HG02885 (cell line): ENCODE measurements around the gene DNER.
"Not testable (repeated sequence)": the region's sequence is repeated elsewhere in the genome, so short reads cannot be mapped to it uniquely, and the experiment has no call there.

Experiments
- ATAC-seq: cut with Tn5 transposase; IDR thresholded peaks from one replicate; pipeline ENCODE4 v1.9.1; 2021; ENCODE audit warnings: mild to moderate bottlenecking; ENCODE audit not compliant: unreplicated experiment, poor library complexity

The DNER gene

GRCh38 chr2:229520691-229521096, 193.7 kb downstream of the DNER start:
- no peak for ATAC-seq

- no peak for ATAC-seq
Measured at GRCh38 chr2:229519655-229520430, 194.5 kb downstream of the DNER start.

DNA sequence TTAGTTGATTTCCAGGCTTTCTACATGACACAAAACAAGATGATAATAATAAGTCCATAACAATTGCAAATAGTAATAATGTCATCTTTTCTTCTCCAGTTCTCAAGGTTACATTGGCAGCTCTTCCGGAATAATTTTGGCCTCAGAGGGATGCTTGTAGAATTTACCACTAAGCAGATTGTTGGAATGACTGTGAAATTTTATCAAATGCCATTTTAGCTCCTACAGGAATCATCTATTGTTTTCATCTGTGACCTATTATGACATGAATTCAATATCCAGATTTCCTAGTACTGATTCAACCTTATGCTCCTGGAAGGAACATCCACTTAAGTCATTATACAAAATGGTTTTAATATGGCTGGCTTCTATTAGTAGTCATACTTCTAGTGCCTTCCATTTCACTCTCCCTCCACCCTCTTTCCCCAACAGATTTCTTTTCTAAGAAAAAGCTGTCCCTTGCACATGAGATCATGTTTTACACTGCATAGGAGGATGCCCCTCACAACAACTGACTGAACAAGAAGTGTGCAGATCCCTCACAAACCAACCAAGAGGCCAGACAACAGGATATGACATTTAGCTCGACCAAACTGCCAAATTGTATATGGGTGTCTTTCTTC, 200.0 kb downstream of the DNER start:
- no peak for ATAC-seq

GRCh38 chr2:229511524-229511923, 202.8 kb downstream of the DNER start:
- ATAC-seq = no peak

DNA sequence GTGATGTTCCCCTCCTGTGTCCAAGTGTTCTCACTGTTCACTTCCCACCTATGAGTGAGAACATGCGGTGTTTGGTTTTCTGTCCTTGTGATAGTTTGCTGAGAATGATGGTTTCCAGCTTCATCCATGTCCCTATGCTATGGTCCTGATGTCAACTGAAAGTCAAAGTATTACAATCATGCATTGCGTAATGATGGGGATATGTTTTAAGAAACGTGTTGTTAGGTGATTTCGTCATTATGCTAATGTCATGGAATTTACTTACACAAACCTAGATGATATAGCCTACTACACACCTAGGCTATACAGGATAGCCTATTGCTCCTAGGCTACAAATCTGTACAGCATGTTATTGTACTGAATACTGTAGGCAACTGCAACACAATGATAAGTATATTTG, 207.7 kb downstream of the DNER start:
- ATAC-seq = not testable (repeated sequence)

GRCh38 chr2:229501051-229501794, 213.1 kb downstream of the DNER start:
- ATAC-seq = no peak

GRCh38 chr2:229492034-229492433, 222.3 kb downstream of the DNER start:
- ATAC-seq = no peak

DNA sequence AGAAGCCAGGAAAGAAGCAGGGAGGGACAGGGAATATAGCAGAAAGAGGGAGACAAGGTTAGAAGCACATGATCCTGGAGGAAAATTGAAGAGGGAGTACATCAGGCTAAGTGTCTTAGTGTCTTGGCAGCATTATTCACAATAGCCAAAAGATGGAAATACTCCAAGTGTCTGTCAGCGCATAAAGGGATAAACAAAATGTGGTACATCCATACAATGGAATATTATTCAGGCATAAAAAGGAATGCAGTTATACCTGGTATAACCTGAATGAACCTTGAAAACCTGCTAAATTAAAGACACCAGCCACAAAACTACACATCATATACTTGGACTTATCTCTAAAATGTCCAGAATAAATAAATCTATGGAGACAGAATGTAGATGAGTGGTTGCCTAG, 224.2 kb downstream of the DNER start:
- ATAC-seq = no peak

GRCh38 chr2:229489016-229489415, 225.3 kb downstream of the DNER start:
- ATAC-seq = no peak

DNA sequence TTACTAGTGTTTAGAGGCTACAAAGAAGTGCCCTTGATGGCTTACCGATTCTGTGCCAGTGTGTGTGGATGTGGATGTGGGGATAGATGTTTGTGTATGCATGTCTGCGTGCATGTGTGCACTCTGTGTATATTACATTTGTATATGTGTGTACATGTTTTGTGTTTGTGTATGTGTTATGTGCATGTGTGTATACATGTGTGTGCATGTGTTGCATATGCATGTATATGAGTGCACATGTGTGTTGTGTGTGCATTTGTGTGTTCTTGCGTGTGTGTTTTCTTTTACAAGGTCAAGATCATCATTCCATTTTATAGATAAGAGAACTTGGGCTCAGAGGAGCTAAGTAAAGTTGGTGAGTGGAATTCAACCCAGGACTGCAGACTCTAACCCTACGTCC, 226.1 kb downstream of the DNER start:
- ATAC-seq = no peak

- ATAC-seq = no peak
Measured at GRCh38 chr2:229486673-229487072, 227.7 kb downstream of the DNER start.

DNA sequence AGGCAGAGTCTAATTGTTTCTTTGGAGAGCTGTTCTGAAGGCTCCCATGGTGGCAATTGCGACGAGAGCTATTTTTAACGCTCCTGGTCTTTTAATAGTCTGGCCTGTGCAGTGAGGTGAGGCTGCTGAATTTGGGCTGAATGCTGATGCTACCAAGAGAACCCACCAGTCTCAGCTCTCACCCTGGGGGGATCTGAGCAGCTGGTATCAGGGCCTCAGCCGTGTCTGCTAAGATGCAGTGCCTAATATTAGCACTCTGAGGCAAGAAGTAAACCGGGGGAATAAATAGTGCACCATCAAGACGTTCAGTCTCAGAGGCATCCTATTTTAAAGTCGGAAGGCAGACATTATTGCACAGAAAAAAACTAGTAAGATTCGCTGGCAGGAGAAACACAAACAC, 228.5 kb downstream of the DNER start:
- no peak for ATAC-seq

DNA sequence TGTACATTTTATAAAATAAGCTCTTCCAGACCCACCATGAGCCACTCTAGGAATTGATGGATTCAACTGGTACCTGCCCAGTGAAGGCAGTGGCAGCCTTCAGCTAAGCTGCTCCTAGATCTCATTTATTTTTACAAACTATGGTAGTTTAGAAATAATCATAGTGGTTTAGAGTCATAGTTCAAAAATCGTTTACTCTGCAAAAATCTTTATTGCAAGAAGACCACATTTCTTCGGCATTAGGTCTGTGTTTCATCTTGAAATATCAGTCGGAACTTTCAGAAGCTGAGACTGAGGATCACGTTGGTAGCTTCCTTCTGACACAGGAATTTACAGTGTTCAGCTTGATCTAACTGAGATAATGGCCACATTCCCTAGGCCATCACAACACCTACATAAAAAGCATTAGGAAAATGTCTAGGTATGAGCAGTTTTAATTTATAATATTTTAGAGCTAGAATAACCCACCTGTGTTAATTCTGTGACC, 237.0 kb downstream of the DNER start:
- no peak for ATAC-seq

DNA sequence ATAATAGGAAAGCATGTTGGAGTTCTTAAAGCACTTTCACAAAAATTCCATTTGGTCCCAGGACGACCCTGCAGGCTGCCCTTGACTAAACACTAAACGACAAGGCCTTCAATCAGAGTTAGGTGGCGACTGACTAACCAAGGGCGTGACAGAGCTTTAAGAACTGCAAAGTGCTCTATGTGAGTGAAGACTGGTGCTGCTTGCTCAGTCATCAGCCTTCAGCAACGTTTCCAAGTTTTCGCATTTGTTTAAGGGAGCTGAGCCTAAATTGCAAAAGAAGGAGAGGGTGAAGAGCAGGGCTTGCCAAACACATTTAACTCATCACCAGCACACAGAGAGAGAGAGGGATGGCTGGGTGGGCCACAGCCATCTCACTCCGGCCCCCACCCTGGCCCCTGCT, 238.6 kb downstream of the DNER start:
- ATAC-seq = no peak

DNA sequence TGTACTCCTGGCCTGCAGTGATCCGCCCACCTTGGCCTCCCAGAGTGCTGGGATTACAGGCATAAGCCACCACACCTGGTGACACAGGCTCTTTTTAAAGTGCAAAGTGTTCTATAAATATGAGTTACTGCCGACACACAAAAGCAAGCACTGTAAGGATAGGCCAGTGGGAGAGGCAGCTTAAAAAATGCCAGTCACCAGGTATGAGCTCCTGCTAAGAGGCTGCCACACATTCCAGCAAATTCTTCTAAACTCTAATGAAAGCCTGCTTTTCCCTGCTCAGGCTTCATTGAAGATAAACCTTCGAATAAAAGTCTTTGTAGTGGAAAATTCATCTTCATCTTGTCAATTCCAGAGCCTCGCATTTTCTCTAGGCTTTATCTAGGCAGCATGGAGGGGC, 240.2 kb downstream of the DNER start:
- ATAC-seq = no peak

DNA sequence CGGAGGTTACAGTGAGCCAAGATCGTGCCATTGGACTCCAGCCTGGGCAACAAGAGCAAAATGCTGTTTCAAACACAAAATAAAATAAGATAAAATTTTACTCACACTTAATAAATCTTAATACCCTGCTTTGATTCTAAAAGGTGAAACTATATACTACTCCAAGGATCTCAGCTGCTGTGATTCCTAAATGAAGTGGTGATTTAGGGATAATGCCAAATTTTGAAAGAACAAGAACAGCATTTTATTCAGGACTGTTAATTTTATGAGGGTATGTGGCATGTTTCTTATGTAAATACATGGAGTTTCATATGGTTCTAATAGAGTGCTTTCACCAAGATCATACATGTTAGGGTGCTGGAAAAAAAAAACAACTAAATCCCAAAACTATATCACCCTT, 243.6 kb downstream of the DNER start:
- no peak for ATAC-seq

GRCh38 chr2:229467783-229468182, 246.6 kb downstream of the DNER start:
- no peak for ATAC-seq

DNA sequence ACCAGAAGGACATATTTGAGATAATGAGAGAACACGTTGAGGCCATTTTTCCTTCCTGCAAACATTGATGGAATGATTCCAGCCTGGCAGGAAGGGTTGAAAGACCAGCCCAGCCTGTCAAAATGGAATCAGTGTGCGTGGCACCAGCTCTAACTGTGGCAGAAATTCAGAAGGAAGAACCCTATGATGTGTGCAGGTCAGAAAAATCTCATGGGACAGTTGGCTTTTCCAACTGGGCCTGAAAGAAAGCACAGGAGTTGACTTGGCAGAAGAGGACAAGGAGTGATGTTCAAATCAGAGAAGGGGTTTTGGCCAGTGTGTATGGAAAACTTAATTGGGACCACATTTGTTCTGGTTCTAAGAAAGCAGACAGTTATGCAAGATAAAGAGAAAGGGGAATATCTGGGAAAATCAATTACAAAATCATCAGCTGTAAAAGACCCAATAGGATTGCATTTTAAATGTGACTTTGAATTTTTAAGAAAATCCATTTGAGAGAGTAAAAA, 250.5 kb downstream of the DNER start:
- no peak for ATAC-seq

DNA sequence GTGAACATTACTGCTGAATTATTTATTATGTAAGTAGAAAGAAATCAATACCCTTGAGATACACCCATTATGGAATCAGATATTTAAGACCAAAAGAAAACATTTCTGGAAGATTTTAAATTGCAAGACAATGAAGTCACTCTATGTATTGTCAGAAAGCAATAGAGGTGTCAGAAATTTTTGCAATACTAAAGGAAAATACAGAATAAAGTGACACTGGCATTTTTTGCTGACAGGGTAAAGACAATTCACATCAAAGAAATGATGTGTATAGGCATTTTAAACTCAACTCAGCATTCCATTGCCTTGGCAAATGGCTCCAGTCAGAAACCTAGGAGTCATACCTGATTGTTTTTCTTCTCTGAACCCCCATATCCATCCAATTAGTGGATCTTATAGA, 252.2 kb downstream of the DNER start:
- no peak for ATAC-seq

GRCh38 chr2:229456091-229456490, 258.3 kb downstream of the DNER start:
- ATAC-seq = no peak
